ENCODE measurements around the gene CHPF2.

CHPF2 gene

GRCh38 chr7:151246851-151247580 is 14.7 kb downstream of the CHPF2 start:
- DNase-seq (ENCODE audit: low read depth) = no peak

GRCh38 chr7:151247611-151248345 is 15.5 kb downstream of the CHPF2 start:
- no peak for DNase-seq (ENCODE audit: low read depth)

- DNase-seq (ENCODE audit: low read depth) = no peak
These were observed 16.2 kb downstream of the CHPF2 start, which contains the start of gene SMARCD3 for GRCh38 chr7:151248346-151249033. Gene SMARCD3 (minus strand): TSS chr7:151248694. CDS start chr7:151248562, 132 bp downstream.

- DNase-seq (ENCODE audit: low read depth) = no peak
These were observed 16.9 kb downstream of the CHPF2 start for GRCh38 chr7:151249034-151249731.

GRCh38 chr7:151249732-151250072 is 17.4 kb downstream of the CHPF2 start:
- no peak for DNase-seq (ENCODE audit: low read depth)

GRCh38 chr7:151250181-151251132 is 18.2 kb downstream of the CHPF2 start:
- DNase-seq (ENCODE audit: low read depth) = no peak

GRCh38 chr7:151251328-151251688 is 19.0 kb downstream of the CHPF2 start:
- DNase-seq (ENCODE audit: low read depth) = no peak

GRCh38 chr7:151251689-151252560 is 19.6 kb downstream of the CHPF2 start:
- DNase-seq (ENCODE audit: low read depth) = no peak

GRCh38 chr7:151252561-151252835 is 20.2 kb downstream of the CHPF2 start:
- no peak for DNase-seq (ENCODE audit: low read depth)

GRCh38 chr7:151252961-151253711 is 20.9 kb downstream of the CHPF2 start:
- no peak for DNase-seq (ENCODE audit: low read depth)

- DNase-seq (ENCODE audit: low read depth) = no peak
These were observed 22.0 kb downstream of the CHPF2 start for GRCh38 chr7:151254316-151254715.

GRCh38 chr7:151254851-151255250 is 22.6 kb downstream of the CHPF2 start:
- no peak for DNase-seq (ENCODE audit: low read depth)

- no peak for DNase-seq (ENCODE audit: low read depth)
These were observed 23.1 kb downstream of the CHPF2 start for GRCh38 chr7:151255390-151255789.

- no peak for DNase-seq (ENCODE audit: low read depth)
These were observed 24.2 kb downstream of the CHPF2 start for GRCh38 chr7:151256410-151257045.

GRCh38 chr7:151257990-151258389 is 25.7 kb downstream of the CHPF2 start:
- DNase-seq (ENCODE audit: low read depth) = no peak

- no peak for DNase-seq (ENCODE audit: low read depth)
These were observed 28.2 kb downstream of the CHPF2 start for GRCh38 chr7:151260471-151260870.

GRCh38 chr7:151260883-151261282 is 28.6 kb downstream of the CHPF2 start:
- DNase-seq (ENCODE audit: low read depth) = no peak

GRCh38 chr7:151261529-151261928 is 29.2 kb downstream of the CHPF2 start:
- DNase-seq (ENCODE audit: low read depth) = no peak

- DNase-seq (ENCODE audit: low read depth) = no peak
These were observed 32.3 kb downstream of the CHPF2 start for GRCh38 chr7:151264615-151265014.

Data from stimulated activated CD8-positive, alpha-beta memory T cell treated with anti-CD3 and anti-CD28 coated beads, Interleukin-12 subunit alpha, Interleukin-12 subunit beta, amount 100 ng/mL, for 4 hours (primary cell).